ENCODE measurements around the gene CIRBP. TPM values are rescaled to one million over a fixed set of nuclear protein-coding genes. Genes with fewer than 3 reads are reported as not detected.
A peak's percentile ranks its signal among the peaks of the same experiment; 100 is the strongest.

The CIRBP gene
- total and polyA plus RNA-seq, 2 experiments from 2014 or later: 202 to 361 TPM

DNA sequence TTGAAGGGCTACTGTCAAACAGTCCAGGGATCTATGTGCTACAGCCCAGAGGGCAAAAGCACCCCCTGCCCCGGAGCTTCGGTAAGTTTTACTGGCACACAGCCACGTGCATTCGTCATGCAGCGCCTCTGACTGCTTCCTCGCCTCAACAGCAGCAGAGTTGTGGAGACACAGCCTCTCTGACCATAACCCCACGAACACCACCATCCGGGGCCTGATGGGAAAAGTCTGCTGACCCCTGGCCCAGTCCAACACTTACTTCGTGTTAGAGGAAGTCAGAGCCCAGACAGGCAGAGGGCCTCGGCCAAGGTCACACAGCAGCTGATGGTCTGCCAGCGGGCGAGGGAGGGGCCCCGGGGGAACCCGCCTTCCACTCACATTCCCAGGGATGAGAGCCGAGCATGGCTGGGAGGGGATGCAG lies 36.5 kb upstream of the CIRBP start:
- WGBS (ENCODE audit: low lambda C conversion rate, missing lambda C conversion rate): 69% methylated on average over 15 of the region's 15 CpGs
- Histone ChIP-seq H3K36me3 (replicated peaks; ENCODE audit: insufficient read depth, low read depth) (no peaks in the 10 kb centered on the region), H3K9me3 (ENCODE audit: low read depth) (no peaks in the 10 kb centered on the region), H2AFZ (no peak overlapping the region), H4K20me1 (ENCODE audit: insufficient read depth, poor library complexity, severe bottlenecking) (no peaks in the 10 kb centered on the region), H3K27me3 (no peaks in the 10 kb centered on the region), H3K79me2 (peaks cover 4% of the 10 kb centered on the region), H3K27ac (peak overlapping the region; percentile 50), H3K4me2 (peak overlapping the region; percentile 20), H3K9me2 (replicated peaks; ENCODE audit: insufficient read depth) (no peaks in the 10 kb centered on the region), H3K4me3 (no peak overlapping the region), H3K4me1 (ENCODE audit: insufficient read depth) (peaks cover 22% of the 10 kb centered on the region)
- TF ChIP-seq, protein P1, sequence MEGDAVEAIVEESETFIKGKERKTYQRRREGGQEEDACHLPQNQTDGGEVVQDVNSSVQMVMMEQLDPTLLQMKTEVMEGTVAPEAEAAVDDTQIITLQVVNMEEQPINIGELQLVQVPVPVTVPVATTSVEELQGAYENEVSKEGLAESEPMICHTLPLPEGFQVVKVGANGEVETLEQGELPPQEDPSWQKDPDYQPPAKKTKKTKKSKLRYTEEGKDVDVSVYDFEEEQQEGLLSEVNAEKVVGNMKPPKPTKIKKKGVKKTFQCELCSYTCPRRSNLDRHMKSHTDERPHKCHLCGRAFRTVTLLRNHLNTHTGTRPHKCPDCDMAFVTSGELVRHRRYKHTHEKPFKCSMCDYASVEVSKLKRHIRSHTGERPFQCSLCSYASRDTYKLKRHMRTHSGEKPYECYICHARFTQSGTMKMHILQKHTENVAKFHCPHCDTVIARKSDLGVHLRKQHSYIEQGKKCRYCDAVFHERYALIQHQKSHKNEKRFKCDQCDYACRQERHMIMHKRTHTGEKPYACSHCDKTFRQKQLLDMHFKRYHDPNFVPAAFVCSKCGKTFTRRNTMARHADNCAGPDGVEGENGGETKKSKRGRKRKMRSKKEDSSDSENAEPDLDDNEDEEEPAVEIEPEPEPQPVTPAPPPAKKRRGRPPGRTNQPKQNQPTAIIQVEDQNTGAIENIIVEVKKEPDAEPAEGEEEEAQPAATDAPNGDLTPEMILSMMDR (IDR thresholded peaks at IDR 0.05; ENCODE audit: poor library complexity): no peak
- DNase-seq (ENCODE audit: low spot score): peak; percentile 68

DNA sequence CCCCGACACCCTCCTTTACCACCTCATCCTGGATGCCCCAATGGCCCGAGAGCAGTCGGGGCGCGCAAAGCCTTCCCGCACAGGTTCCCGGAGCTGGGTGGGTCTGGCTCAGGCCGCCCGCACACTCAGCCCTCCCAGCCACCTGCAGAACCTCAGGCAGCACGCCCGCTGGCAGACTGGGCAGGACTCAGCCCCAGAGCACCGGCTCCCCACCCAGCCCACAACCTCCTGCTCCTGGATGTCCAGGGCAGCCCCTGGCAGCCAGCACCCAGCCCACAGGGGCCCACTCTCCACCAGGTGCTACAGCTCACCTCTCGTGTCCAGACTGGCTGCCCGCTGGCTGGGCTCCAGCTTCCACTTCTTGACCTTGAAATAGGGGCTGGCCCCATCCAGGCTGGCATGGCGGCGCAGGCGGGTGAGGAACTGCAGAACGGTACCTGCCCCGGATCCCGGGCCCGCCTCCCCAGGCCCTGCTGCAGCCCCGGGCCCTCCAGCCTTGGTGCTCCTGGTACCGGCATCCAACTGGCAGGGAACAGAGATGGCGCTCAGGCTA lies 35.9 kb upstream of the CIRBP start:
- Histone ChIP-seq H3K4me3 (no peak overlapping the region), H3K4me2 (peak overlapping the region; percentile 20), H3K4me1 (ENCODE audit: insufficient read depth) (peaks cover 22% of the 10 kb centered on the region), H3K9me3 (ENCODE audit: low read depth) (no peaks in the 10 kb centered on the region), H2AFZ (no peak overlapping the region), H4K20me1 (ENCODE audit: insufficient read depth, poor library complexity, severe bottlenecking) (no peaks in the 10 kb centered on the region), H3K27ac (peak overlapping the region; percentile 50), H3K79me2 (peaks cover 4% of the 10 kb centered on the region), H3K9me2 (replicated peaks; ENCODE audit: insufficient read depth) (no peaks in the 10 kb centered on the region), H3K36me3 (replicated peaks; ENCODE audit: insufficient read depth, low read depth) (no peaks in the 10 kb centered on the region), H3K27me3 (no peaks in the 10 kb centered on the region)
- WGBS (ENCODE audit: low lambda C conversion rate, missing lambda C conversion rate): 97% methylated on average over 24 of the region's 24 CpGs
- TF ChIP-seq EZH2phosphoT487 (IDR thresholded peaks at IDR 0.05; ENCODE audit: low read depth, severe bottlenecking, unreplicated experiment) (no peak), EZH2 (IDR thresholded peaks at IDR 0.05; ENCODE audit: borderline replicate concordance) (no peak)
- DNase-seq (ENCODE audit: low spot score): no peak

DNA sequence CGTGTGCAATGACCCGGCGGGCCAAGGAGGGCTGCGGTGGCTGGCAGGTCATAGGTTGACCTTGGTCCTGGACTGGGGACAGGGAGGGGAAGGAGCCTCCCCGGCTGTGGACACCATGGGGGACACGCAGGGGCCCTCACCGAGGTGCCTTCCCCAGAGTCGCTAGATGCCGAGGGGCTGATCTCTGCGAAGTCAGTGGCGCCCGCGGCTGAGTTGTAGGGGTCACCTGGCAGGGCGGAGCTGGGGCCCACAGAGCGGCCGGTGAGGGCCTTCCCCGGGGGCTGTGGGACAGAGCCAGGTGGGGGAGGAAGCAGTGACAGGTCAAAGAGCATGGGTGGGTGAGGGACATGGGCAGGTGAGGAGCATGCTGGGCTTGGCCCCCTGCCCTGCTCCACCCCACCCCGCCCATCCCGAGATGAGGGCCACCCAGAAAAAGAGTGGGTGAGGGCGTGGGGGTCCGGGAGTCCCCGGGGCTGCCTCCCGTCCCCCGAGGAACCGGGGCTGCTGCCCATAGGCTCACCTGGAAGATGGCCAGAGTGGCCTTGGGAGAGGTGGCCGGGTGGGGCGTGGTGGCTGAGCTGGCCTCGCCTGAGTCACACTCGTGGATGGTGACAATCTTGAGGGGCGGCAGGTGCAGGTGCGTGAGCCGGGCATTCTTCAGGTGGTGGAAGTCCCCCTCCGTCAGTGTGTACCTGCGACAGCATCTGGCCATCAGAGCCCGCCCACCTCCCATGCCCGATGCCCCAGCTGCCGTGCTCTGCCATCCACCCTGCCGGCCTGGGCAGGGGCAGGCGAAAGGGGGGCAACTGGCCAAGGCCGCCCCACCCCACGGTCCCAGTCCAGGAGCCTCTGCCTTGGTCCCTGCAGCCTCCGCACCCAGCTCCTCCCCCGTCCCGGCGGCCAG lies 34.8 kb upstream of the CIRBP start:
- H3K4me1 ChIP-seq (ENCODE audit: insufficient read depth): peaks cover 22% of the 10 kb centered on the region
- WGBS (ENCODE audit: low lambda C conversion rate, missing lambda C conversion rate): 97% methylated on average over 24 of the region's 45 CpGs

DNA sequence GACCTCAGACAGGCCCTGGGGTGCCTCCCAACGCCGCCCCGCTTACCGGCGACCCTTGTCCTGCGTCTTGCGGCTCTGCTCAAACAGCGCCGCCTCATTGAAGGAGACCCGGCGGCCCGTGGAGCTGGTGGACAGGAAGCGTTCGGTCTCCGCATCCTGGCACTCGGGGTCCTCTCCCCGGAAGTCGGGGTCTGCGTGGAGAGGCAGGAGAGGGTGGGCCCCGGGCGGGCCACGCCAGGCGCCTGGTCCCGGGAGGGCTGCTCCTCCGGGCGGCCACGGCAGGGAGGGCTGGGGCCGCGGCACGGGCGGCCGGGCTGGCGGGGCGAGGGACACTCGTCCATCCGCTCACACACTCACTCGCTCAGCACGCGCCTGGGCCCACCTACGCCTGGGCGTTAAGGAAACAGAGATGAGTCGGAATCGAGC lies 34.2 kb upstream of the CIRBP start:
- Histone ChIP-seq H2AFZ (no peak overlapping the region), H3K79me2 (peaks cover 4% of the 10 kb centered on the region), H3K27me3 (no peaks in the 10 kb centered on the region), H3K4me2 (no peak overlapping the region), H3K27ac (no peak overlapping the region), H3K9me2 (replicated peaks; ENCODE audit: insufficient read depth) (no peaks in the 10 kb centered on the region), H3K9me3 (ENCODE audit: low read depth) (no peaks in the 10 kb centered on the region), H3K4me1 (ENCODE audit: insufficient read depth) (peaks cover 25% of the 10 kb centered on the region), H4K20me1 (ENCODE audit: insufficient read depth, poor library complexity, severe bottlenecking) (no peaks in the 10 kb centered on the region), H3K4me3 (no peak overlapping the region), H3K36me3 (replicated peaks; ENCODE audit: insufficient read depth, low read depth) (no peaks in the 10 kb centered on the region)
- DNase-seq (ENCODE audit: low spot score): no peak
- TF ChIP-seq, protein P1 (IDR thresholded peaks at IDR 0.05; ENCODE audit: poor library complexity): no peak
- TF ChIP-seq EZH2 (IDR thresholded peaks at IDR 0.05; ENCODE audit: borderline replicate concordance) (no peak), EZH2phosphoT487 (IDR thresholded peaks at IDR 0.05; ENCODE audit: low read depth, severe bottlenecking, unreplicated experiment) (no peak)
- 98% methylated on average over 34 of the region's 43 CpGs for WGBS (ENCODE audit: low lambda C conversion rate, missing lambda C conversion rate)

More for the DNA sequence above, 34.8 kb upstream of the CIRBP start:
- Histone ChIP-seq H3K9me3 (ENCODE audit: low read depth) (no peaks in the 10 kb centered on the region), H3K4me2 (no peak overlapping the region), H3K79me2 (peaks cover 4% of the 10 kb centered on the region), H4K20me1 (ENCODE audit: insufficient read depth, poor library complexity, severe bottlenecking) (no peaks in the 10 kb centered on the region), H2AFZ (no peak overlapping the region), H3K4me3 (no peak overlapping the region), H3K27ac (no peak overlapping the region), H3K36me3 (replicated peaks; ENCODE audit: insufficient read depth, low read depth) (no peaks in the 10 kb centered on the region), H3K27me3 (no peaks in the 10 kb centered on the region), H3K9me2 (replicated peaks; ENCODE audit: insufficient read depth) (no peaks in the 10 kb centered on the region)
- TF ChIP-seq EZH2 (IDR thresholded peaks at IDR 0.05; ENCODE audit: borderline replicate concordance): no peak
- no peak for DNase-seq (ENCODE audit: low spot score)
